A673 (cell line): ENCODE measurements around the gene TTC33. TPM values are rescaled to one million over a fixed set of nuclear protein-coding genes. Genes with fewer than 3 reads are reported as not detected.

Experiments
- BruUV-seq: library from RNA; stranded (reverse); fragments of 400-500 nt; replicated peaks from 2 replicates; lab custom pipeline; 2021; lab: Mats Ljungman, UMichigan
- CTCF ChIA-PET: fragments of 300-600 bp; sonication (Branson Sonifier 250); formaldehyde crosslinking; loops from one replicate; lab custom pipeline; 2022; ENCODE audit warnings: antibody characterized with exemption; lab: Charles Lee
- POLR2A ChIA-PET: fragments of 300-600 bp; sonication (Branson Sonifier 250); formaldehyde crosslinking; loops from one replicate; lab custom pipeline; 2022; ENCODE audit warnings: antibody characterized with exemption; ENCODE audit not compliant: low non-redundant PET; lab: Charles Lee
- DNase-seq: peaks from one replicate; pipeline ENCODE4 v3.0.0-alpha.2; 2015; ENCODE audit warnings: low spot score
- H3K27ac ChIP-seq: fragments of 200-600 bp; sonication (generic); 2 replicates; pipeline ENCODE4 v1.5.1; 2016; ENCODE audit warnings: mixed run types, low read depth, mild to moderate bottlenecking, mixed read lengths, antibody characterized with exemption, low read length; ENCODE audit not compliant: poor library complexity, severe bottlenecking
- H3K27me3 ChIP-seq: fragments of 200-600 bp; sonication (generic); replicated peaks from 2 replicates; pipeline ENCODE4 v1.6.1; 2017; ENCODE audit warnings: mixed run types, low read depth, mild to moderate bottlenecking, mixed read lengths, antibody characterized with exemption, low read length; ENCODE audit not compliant: insufficient read depth, poor library complexity
- H3K36me3 ChIP-seq: fragments of 200-600 bp; sonication (generic); 2 replicates; pipeline ENCODE4 v1.6.1; 2016; ENCODE audit warnings: mixed run types, mild to moderate bottlenecking, mixed read lengths, antibody characterized with exemption, low read length; ENCODE audit not compliant: insufficient read depth, poor library complexity, severe bottlenecking
- H3K4me1 ChIP-seq: fragments of 200-600 bp; sonication (generic); 2 replicates; pipeline ENCODE4 v1.6.1; 2017; ENCODE audit warnings: mixed run types, mild to moderate bottlenecking, mixed read lengths, antibody characterized with exemption, low read length; ENCODE audit not compliant: insufficient read depth, poor library complexity, severe bottlenecking
- H3K4me3 ChIP-seq: fragments of 200-600 bp; sonication (generic); 2 replicates; pipeline ENCODE4 v1.5.1; 2016; ENCODE audit warnings: low read depth, mixed run types, mild to moderate bottlenecking, mixed read lengths, low read length; ENCODE audit not compliant: poor library complexity, severe bottlenecking
- H3K9me3 ChIP-seq: fragments of 200-600 bp; sonication (generic); 2 replicates; pipeline ENCODE4 v1.6.1; 2016; ENCODE audit warnings: mixed run types, low read depth, mild to moderate bottlenecking, mixed read lengths, antibody characterized with exemption, low read length; ENCODE audit not compliant: poor library complexity, severe bottlenecking
- EZH2 ChIP-seq: fragments of 200-600 bp; sonication (generic); IDR thresholded peaks from 2 replicates; pipeline ENCODE4 v1.6.1; 2017; ENCODE audit warnings: borderline replicate concordance, low read depth, mild to moderate bottlenecking, mixed read lengths, antibody characterized with exemption, low read length; ENCODE audit not compliant: poor library complexity, severe bottlenecking
- intact Hi-C: fragments of 100-400 bp; cut with micrococcal nuclease; formaldehyde crosslinking; loops from one replicate; pipeline ENCODE4 v1.10.0; 2022; ENCODE audit not compliant: unreplicated experiment
- total RNA-seq: library from RNA; stranded (reverse); gene quantifications from 2 replicates; pipeline ENCODE4 v1.2.3, GENCODE V29; 2021
- TF ChIP-seq, protein P1 (sequence below): fragments of 300-800, 200-600 bp; sonication (generic); conservative IDR thresholded peaks from 2 replicates; pipeline ENCODE4 v1.5.1; 2017; ENCODE audit warnings: low read depth, mild to moderate bottlenecking, antibody characterized with exemption, low read length, moderate library complexity, mixed read lengths

TTC33 gene
- total RNA-seq, 1 experiment from 2014 or later: 17.0 TPM

GRCh38 chr5:40616781-40617180, 139.0 kb downstream of the TTC33 start:
- ChIA-PET POLR2A (no interaction called here), CTCF (no interaction called here)
- intact Hi-C loops: no loop called here

GRCh38 chr5:40615586-40616170, 140.1 kb downstream of the TTC33 start:
- Histone ChIP-seq H3K4me3 (no peak overlapping the region), H3K27me3 (no peaks in the 10 kb centered on the region), H3K36me3 (no peaks in the 10 kb centered on the region), H3K27ac (no peak overlapping the region), H3K9me3 (no peaks in the 10 kb centered on the region), H3K4me1 (no peaks in the 10 kb centered on the region)
- POLR2A ChIA-PET: no interaction called here
- BruUV-seq: no TSS peak
- CTCF ChIA-PET: no interaction called here
- intact Hi-C loops: no loop called here
- no peak for DNase-seq
- no peak for TF ChIP-seq EZH2
- TF ChIP-seq, protein P1, sequence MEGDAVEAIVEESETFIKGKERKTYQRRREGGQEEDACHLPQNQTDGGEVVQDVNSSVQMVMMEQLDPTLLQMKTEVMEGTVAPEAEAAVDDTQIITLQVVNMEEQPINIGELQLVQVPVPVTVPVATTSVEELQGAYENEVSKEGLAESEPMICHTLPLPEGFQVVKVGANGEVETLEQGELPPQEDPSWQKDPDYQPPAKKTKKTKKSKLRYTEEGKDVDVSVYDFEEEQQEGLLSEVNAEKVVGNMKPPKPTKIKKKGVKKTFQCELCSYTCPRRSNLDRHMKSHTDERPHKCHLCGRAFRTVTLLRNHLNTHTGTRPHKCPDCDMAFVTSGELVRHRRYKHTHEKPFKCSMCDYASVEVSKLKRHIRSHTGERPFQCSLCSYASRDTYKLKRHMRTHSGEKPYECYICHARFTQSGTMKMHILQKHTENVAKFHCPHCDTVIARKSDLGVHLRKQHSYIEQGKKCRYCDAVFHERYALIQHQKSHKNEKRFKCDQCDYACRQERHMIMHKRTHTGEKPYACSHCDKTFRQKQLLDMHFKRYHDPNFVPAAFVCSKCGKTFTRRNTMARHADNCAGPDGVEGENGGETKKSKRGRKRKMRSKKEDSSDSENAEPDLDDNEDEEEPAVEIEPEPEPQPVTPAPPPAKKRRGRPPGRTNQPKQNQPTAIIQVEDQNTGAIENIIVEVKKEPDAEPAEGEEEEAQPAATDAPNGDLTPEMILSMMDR: no peak

More at GRCh38 chr5:40616781-40617180, 139.0 kb downstream of the TTC33 start:
- H3K9me3 ChIP-seq: no peaks in the 10 kb centered on the region
- no peaks in the 10 kb centered on the region for H3K36me3 ChIP-seq
- no peaks in the 10 kb centered on the region for H3K27me3 ChIP-seq
- no peak overlapping the region for H3K4me3 ChIP-seq
- no peak overlapping the region for H3K27ac ChIP-seq
- no peak for DNase-seq
- BruUV-seq: no TSS peak
- no peaks in the 10 kb centered on the region for H3K4me1 ChIP-seq
- TF ChIP-seq, protein P1: no peak
- TF ChIP-seq EZH2: no peak

DNA sequence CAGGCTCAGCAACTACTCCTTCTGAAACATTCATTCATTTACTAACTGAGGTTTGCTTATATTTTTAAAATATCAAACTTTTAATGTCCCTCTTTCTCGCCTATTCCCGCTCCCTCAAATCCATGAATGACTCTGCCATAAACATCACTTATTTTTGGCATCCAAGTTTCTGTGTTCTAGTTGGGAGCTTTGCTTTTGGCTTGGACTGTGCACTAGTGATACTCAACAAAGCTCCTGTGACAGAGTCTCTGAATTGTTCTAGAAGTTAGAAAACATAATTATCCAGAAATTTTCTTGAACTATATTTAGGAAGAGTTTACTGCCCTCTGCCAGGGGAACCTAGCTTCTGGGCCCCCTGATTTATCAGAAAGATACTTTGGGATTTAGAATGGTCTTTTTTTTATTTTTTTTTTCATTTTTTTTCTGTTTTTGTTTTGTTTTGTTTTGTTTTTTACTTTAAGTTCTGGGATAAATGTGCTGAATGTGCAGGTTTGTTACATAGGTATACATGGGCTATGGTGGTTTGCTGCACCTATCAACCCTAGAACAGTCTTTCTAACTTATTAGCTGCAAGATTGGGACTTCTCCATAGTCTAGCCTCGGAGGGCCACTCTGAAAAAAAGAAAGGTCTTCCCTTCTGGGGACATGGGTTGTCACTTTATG, 140.7 kb downstream of the TTC33 start:
- no peak for TF ChIP-seq EZH2
- TF ChIP-seq, protein P1: no peak
- H3K9me3 ChIP-seq: no peaks in the 10 kb centered on the region
- no peaks in the 10 kb centered on the region for H3K4me1 ChIP-seq
- no TSS peak for BruUV-seq
- intact Hi-C loops: no loop called here
- CTCF ChIA-PET: no interaction called here
- H3K27ac ChIP-seq: no peak overlapping the region
- H3K4me3 ChIP-seq: no peak overlapping the region
- POLR2A ChIA-PET: no interaction called here
- no peaks in the 10 kb centered on the region for H3K27me3 ChIP-seq
- H3K36me3 ChIP-seq: no peaks in the 10 kb centered on the region
- DNase-seq: no peak
